Measurements from ENCODE around the gene DIPK1B.

The DIPK1B gene

DNA sequence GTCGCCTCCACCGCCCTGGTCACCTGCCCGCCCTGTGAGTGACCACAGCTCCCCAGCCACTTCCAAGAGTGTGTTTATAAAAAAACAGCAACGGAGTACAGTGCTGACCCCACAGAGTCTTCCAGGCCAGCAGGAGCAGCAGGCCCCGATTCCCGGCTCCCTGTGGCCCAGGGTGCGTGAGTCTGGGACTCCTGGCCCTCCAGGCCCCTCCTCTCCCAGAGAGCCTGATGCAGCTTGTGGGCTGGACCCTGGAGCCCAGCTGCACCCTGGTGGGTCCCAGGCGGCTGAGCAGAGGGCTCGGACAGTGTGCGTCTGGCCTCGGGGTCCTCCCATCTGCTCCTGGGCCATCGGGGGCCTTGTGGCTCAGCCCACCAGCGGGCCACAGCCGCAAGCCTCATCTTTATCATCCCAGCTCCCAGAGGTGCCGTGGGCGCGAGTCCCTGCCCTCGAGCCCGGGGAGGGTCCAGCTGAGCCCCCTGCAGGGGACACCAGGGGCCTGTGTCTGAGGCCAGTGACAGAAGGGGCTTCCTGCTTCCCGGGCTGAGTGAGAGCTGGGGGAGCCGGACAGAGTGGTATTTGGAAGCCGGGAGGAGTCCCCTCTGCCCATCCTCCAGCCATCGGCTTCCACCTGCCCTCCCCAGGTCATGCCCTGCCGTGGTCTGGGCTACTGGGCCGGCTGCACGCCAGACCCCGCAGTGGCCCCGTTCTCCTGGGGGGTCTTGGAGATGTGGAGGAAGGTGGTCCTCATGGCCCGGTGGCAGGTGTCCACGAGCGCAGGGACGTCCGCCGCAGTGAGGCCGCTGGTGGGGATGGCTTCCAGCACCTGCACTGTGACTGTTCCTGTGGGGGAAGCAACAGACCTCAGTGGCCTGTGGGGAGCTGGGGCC lies 39.0 kb upstream of the DIPK1B start:
- no peak for DNase-seq

DNA sequence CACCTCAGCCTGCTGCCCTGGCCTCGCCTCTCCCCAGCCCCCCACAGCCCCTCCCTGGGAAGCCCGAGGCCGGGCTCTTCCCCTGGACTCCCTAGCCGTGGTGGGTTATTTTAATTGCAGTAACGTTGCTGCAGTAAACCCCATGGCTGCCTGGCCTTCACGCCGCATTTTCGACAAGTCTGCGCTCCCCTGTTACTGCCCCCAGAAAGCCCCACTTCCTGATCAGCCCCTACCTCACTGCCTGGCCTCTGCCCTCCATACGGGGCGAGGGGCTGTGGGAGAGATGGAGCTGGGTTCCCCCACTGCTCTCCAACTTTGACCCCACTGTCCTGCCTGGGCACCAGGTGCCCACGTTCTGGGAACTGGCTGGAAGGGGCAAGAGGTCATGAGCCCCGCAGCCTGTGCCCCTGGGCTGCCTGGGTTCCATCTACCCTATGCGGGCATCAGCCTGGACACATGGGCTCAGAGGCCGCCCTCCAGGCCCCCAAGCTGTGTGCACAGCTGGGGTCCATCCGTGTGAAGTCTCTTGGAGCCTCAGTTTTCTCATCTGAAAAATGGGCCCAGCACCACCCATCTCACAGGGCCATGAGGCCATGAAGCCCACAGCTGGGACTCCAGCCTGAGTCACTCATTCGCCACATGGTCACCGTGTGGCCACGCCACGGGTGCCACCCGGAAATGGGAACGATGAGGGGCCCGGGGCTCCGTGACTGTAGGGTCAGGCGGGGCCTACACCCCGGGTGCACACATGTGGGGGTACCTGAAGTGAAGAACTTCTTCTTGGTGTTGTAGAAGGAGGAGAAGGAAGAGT lies 38.2 kb upstream of the DIPK1B start:
- DNase-seq: no peak

DNA sequence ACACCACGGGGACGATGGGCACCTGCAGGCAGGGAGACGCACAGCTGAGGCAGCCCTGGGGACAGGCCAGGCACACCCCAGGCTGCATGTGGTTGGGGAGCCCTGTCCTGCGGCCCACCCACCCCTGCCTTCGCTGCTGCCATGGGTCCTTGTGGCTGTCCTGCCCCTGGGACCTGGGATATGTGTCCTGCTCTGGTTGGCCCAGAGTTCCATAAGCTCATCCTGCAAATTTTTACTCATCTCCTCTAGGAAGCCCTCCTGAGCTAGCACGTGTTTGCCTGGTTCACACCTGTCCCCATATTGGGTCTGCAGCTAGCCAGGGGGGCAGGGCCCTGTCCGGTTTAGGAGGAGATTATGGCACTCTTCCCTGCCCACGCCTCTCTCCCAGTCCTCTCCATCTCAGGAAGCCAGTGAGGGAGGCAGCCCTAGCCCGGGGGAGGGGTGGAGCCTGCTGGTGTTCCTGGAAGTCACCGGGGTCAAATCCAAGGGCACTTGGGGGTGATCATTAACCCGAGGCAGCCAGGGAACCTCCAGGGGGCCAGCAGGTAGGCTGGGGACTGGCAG lies 37.5 kb upstream of the DIPK1B start:
- peak; percentile 39 for DNase-seq

DNA sequence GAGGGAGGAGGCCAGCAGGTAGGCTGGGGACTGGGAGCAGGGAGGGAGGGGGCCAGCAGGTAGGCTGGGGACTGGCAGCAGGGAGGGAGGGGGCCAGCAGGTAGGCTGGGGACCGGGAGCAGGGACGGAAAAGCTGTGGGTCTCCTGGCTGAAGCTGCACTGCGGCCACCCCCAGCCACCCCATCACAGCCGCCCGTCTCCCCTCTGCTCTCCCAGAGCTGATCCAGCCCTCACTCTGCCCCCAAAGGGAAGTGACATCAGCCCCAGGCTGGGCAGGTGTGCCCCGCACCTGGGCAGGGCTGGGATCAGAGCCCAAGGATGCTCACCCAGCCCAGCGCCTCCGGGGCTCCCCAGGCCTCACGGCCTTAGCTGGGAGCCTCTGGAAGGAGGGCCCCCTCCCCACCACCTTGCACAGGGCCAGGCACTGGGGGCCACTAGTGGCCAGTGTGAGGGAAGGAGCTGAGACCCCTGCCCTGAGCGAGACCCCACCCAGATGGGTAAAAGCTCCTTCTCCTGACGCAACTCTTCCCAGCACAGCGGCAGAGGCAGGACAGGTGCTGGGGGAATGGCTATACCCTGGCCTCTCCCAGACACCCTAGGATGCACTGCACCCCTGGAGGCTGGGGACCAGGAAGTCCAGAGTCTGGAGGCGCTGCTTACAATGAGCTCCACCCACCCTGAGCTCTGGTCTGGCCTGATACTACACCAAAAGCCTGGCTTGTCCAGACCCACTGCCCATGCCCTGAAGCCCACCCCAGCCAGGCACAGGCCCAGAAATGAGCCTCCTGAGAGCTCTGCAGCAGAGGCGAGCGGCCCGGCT lies 36.7 kb upstream of the DIPK1B start:
- DNase-seq: no peak

DNA sequence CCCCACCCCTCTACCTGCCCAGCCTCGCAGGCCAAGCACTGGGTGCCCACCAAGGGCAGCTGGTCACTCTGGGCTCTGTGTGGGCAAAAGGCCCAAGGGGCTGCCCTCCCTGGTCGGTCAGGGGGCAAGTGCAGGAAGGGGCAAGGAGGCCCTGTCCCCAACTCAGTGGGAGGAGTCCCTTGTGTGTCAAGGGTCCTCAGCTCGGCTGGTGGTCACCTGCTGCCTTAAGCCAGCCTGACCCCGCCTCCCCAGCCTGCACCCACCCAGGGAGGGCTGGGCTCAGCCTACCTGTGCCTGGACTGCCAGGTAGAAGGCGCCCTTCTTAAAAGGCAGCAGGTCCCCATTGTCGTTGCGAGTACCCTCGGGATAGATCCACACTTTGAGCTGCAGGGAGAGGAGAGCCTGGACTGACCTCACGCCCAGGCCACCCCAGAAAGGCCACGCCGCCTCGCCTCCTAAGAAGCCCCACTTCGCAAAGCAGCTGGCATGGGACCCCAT lies 36.0 kb upstream of the DIPK1B start:
- no peak for DNase-seq

DNA sequence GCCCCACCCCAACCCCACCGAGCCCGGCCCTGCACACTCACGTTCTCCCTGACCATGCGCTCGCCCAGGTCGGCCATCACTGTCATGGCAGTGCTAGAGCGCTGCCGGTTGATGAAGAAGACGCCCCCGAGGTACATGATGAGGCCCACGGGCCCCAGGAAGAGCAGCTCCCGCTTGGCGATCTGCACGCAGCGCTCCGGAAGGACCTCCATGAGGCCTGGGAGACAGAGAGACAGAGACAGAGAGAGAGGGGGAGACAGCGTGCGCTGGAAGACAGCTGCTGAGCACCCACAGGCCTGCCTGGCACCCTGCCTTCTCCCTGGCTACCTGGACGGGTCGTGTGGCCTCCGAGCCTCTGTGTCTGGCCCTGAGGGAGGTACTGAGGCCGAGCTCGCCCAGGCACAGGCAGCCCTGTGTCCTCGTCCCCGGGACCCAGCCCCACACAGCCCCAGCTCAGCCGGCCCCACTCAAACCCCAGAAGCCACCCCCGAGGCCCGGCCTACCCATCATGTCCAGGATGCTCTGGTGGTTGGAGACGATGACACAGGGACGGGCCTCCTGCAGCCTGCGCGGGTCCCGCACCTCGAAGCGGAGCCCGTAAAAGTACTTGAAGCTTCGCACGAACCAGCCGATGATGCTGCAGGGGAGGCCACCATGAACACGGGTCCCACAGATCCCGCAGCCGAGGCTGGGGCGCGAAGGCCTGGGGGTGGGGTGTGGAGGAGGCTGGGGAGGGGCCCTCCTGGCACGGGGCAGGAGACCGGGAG lies 35.3 kb upstream of the DIPK1B start:
- DNase-seq: no peak

DNA sequence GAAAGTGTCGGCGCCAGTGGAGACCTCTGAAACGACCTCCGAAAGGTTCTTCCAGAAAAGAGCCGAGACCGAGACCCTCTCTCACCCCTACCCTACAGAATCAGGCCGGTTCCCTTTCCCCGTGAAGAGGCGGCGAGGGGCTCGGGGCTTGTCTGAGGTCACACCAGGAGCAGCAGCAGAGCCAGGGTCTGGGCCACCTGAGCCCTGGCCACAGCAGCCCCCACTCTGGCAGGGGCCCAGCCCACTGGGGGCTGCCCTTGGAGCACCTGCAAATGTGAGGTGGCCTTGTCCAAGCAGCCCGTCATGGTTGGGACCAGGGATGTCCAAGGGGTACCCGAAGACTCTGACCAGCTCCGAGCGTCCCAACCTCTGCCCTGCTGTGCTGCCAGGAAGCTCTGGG lies 34.3 kb upstream of the DIPK1B start:
- no peak for DNase-seq

DNA sequence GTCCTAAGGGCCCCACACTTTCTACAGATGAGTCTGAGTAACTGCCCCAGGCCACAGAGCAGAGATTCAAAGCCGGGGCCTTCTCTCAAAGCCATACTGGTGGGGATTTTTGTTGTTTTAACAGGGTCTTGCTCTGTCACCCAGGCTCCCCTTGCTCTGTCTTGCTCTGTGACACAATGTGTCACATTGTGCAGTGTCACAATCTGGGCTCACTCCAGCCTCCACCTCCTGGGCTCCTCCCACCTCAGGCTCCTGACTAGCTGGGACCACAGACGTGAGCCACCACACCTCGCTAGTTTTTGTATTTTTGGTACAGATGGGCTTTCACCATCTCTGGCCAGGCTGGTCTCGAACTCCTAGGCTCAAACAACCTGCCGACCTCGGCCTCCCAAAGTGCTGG lies 33.7 kb upstream of the DIPK1B start:
- DNase-seq: no peak

DNA sequence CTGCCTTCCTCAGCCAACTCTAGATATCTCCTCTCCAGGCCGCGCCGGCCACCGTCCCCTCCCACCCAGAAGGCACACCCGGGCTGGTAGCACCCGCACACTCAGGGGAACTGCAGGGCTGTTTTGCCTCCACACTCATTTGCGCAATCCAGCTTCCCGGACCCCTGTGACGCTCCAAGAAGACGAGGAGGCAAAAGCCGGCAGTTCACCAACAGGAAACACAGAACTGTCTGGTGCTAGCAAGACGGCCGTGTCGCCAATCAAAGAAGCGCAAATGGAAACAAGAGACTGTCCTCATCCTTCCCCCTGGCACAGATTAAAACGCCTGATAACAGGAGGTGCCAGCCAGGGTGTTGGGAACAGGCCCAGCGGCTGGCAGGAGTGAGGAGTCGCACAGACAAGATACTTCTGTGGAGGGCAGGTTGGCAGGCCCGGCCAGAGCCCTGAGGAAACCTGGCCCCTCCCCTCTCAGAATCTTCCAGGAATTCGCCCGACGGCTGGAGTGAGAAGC lies 32.9 kb upstream of the DIPK1B start:
- no peak for DNase-seq

DNA sequence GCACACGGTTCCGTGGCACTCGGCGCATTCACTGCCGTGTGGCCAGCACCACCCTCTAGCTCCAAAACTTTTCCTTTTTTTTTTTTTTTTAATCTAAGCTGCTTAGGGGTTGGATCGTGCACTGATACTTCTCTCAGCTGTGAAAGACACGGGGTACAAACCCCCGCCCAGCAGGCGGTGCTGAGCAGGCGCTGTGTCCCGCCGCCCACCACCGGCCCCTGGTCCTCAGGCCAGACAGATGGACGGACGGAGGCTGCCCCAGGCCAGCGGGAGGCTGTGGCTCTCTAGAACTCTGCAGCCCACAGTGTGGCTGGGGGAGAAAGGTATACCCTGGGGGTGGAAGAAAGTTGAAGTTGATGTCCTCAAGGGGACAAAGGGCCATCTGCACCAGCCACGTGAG lies 31.3 kb upstream of the DIPK1B start:
- no peak for DNase-seq

DNA sequence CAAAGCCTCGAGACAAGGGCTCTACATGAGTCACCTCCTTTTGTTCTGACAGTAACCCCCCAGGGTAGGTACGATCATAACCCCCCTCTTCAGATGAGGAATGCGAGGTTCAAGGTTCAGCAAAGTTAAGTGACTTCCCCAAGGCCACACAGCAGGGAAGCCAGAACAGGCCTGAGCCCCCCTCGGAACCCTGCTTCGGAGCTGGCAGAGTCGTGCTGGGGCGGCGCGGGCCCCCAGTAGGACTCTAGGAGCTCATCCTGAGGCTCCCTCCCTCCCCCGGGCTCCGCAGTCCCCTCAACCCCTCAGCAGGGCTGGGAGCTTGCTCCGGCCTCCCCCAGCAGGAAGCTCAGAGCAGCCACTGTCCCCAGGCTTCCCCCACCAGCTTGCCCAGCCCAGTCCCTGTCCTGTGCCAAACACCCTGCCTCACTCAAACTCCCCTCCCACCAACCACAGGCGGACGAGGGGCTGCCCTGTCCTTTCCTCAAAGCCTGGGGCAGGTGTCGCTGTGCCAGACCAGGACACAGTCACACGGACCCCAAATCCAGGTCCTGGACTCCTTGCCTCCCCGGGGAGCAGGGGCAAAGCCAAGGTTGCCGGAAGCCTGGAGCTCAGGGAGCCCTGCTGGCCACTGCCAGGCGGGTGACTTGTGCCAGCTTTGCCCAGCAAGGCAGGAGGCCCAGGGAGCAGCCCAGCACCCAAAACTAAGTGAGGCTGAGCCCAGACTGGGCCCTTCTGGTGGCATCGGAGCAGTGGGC lies 30.2 kb upstream of the DIPK1B start:
- no peak for DNase-seq

DNA sequence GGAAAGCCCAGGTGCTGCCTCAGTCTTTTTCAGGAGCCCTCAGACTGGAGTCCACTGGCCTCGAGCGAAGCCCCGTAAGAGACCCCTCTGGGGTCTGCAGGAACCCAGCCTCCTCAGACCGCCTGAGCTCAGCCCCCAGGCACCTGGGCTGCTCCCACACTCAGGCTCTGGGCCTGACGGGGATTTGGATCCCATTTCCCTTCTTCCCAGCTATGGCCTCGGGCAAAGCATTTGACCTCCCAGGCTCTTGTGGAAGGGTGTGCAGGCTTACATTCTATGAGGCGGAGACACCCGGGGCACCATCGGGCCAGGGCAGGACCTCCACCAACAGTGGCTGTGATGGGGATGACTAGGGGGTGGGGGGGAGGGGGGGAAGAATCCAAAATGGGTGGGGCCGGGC lies 29.7 kb upstream of the DIPK1B start:
- no peak for DNase-seq

DNA sequence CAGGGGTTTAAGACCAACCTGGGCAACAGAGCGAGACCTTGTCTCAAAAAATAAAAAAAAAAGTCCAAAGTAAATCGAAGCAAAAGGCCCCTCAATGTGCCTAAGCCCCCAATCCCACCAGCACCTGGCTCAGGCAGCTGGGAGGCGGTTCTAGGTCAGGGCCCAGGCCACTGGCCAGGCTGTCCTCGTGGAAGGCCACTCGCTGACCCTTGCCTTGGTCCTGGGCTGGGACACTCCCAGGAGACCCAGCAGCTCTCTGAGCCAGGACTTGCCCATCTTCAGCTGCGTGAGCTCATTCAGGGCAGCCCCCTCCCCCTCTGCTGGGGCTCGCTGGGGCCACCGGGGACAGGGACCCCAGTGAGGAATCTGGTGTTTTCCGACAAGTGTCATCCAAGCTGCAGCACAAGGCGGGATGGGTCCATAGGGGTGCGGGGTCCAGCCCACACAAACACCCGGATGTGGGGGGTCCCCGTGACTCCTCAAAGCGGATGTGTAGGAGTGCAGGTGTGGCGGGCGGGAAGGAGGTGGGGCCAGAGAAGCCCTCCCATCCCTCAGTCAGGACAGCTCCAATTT lies 29.1 kb upstream of the DIPK1B start:
- no peak for DNase-seq

DNA sequence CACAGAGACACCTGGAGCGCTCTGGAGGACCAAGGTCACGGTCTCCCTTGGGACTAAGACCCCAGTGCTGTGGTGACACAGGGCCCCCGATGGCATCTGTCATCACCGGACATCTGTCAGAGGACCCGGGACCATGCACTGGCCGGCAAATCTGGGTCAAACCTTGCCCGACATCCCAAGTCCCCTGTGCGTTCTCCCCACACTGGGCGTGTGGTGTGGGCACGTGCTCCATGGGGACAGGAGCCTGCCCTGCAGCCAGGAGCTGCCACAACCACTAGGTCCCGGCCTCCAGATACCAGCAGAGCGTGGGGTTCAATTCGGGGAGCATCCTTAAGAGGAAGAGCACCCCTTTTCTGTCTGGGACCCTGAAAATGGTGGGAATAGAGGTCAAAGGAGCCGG lies 28.6 kb upstream of the DIPK1B start:
- DNase-seq: no peak

DNA sequence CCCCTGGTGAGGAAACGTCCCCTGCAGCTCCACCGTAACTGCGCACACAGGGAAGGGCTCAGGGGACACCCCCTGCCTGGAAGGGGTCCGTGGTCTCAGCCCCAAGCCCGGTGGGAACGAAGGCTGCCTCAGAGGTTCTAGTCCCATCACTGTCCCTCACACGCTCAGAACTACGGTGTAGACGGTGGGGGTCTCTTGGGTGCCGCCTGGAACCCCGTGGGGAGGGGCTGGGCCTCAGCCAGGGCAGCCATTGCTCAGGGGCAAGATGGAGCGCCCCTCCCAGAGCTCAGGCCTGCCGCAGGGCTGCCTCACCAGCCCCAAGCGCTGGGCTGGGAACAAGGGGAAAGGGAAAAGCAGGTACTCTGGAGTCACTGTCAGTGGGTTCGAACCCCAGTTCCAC lies 28.0 kb upstream of the DIPK1B start:
- DNase-seq: no peak

DNA sequence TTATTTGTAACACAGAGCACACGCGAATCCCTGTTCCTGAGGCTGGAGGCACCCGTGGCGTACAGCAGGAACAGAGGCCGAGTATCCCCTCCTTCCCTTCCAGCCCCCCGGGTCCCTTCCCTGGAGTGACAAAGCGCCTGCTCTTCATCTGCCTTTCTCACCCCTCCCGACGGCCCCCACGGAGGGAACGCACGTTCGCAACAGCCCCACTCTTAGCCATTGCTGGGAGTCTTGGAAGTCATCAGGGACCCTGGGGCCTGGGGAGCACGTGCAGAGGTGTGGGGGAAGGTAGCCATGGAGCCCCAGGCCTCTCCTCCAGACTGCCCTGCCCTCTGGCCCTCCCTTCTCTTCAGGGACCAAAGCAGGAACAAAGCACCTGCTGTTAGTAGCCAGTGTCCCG lies 27.6 kb upstream of the DIPK1B start:
- no peak for DNase-seq

DNA sequence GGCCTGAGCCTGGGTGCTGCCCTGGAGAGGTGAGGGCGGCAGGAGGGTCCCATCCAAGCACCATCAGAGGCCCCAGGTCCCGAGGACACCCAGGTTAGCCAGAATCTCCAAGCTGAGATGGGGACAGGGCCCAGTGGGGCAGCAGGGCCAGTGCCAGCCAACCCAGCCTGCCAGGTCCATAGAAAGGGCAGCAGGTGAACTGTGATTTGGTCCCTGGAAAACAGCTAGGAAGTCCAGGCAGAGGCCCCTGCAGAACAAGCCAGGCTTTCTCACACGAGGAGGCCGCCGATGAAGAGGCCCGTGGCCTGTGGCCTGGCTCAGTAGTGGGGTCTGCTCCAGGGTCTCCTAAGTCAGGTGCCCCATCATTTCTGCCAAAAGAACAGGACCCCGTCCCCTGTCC lies 27.2 kb upstream of the DIPK1B start:
- no peak for DNase-seq

DNA sequence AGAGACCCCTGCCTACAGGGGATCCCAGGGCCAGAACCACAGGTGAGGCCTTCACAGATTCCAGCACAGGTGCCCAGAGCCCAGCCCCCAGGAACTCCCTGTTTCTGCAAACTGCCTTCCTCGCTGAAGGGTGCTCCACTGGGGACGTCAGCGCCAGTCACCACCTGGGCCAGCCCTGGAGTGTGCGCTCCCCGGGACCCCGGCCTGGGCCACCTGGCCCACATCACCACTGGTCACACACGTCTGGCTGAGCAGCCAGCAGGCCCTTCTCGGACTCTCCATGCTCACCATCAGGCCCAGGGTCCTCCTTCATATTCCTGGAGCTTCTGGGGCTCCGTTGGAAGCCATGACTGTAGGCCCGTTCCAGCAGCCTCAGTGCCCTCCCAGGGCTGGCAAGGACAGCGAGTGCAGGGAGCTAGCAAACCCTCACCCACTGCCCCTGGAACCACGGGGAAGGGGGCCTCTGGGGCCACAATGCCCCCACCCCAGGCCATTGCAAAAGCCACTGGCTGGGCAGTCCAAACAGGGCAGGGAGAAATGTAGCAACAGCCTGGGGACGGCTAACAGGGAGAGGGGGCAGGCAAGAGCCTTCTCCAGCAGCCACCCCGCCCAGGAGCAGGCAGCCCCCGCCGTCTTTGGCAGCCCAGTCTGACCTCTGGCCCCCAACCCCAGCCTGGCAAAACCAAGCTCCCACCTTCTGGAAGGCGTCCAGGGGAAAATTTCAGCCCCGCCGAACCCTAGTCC lies 26.4 kb upstream of the DIPK1B start:
- peak; percentile 18 for DNase-seq

DNA sequence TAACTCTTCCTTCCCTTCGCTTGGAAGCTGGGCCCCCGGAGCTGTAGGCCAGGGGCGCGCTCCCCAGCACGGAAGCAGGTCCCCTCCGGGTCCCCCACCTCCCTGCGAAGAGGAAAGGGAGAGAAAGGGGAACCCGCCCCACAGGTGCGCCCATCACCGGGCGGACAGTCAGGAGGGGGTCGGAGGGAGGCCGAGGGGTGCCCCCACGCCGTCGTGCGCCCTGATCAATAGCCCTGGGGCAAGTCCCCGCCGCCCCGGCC lies 25.9 kb upstream of the DIPK1B start:
- DNase-seq: no peak

All from NCI-H82 (cell line).